Hematopoietic multipotent progenitor cell treated with erythropoietin and hydrocortisone succinate and interleukin-3 and kit ligand, for 15 days (in vitro differentiated cells): Measurements from ENCODE around the gene TACC3.

Experiments
- DNase-seq: peaks from one replicate; pipeline ENCODE4 v3.0.0-alpha.2; 2015; ENCODE audit warnings: low spot score

TACC3 gene

DNA sequence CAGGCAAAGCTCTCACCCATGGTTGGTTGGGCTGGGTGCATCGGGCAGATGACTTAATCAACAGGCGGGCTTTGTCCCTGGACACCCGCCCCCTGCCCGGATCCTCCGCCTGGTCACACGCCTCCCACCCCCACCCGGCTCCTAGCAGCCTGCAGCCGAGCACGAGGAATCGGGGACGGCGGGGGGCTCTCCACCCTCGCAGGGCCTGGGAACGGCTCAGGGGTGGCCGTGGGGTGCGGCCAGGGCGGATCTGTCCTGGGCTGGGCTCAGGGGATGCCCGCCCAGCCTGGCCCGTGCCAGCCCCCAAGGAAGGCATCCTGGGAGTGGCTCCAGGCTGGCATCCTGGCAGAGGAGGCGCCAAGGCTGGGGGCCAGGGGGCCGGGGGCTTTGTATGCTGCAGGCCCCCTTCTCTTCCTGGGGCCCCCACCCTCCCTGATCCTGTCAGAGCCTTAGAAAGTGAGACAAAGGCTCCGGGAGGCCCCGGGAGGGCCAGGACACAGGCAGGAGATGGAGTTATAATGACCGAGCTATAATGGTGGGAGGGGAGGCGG, 39.3 kb downstream of the TACC3 start:
- no peak for DNase-seq

DNA sequence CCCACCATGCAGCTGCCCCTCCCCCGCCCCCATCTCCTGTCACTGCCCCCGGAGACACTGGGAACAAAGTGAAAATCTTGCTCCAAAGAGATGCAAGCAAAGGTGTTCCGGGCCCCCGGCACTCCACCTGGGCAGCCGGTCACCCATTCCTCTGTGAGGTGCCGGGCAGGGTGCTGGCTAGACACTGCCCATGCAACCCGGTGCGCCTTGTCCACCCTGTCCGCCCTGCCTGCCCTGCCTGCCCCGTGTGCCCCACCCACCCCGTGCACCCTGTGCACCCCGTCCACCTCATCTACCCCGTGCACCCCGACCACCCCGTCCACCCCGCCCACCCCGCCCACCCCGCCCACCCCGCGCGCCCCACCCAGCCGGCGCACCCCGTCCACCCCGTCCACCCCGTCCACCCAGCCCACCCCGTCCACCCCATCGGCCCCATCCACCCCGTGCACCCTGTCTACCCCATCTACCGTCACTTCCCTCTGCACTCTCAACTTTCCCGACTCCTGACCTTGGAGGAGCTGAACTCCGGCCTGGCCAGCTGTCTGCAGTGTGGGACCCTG, 39.9 kb downstream of the TACC3 start:
- DNase-seq = no peak

DNA sequence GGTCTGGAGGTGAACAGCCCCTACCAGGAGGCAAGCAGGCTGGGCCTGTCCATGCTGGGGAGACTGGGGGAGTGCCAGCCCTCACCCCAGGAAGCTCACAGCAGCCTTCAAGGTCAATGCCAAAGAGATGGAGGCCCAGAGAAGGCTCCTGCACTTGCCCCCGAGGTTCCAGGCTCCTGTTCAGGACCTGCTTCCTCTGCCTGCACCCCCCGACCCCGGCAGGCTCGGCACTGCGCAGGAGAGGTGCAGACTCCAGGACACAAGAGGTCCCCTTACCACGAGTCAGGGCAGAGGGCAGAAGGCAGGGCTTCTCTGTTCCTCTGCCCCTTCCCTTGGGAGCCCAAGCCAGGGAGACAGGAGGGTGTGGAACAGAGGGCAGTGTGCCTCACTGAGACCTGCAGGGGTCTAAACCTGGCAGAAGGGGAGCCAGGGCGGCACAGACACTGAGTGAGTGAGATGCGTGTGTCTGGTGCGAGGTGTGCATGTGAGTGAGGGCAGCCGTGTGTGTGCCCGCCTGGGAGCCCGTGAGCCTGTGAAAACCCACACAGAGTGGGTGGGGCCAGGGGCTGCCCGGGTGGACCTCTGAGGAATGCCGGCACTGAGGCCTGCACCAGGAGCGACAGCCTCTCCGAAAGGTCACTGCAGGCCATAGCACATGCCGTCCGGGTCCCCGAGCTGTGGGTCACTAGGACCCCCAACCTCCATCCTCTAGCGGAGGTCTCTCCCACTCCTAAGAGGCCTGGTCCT, 41.1 kb downstream of the TACC3 start:
- no peak for DNase-seq

DNA sequence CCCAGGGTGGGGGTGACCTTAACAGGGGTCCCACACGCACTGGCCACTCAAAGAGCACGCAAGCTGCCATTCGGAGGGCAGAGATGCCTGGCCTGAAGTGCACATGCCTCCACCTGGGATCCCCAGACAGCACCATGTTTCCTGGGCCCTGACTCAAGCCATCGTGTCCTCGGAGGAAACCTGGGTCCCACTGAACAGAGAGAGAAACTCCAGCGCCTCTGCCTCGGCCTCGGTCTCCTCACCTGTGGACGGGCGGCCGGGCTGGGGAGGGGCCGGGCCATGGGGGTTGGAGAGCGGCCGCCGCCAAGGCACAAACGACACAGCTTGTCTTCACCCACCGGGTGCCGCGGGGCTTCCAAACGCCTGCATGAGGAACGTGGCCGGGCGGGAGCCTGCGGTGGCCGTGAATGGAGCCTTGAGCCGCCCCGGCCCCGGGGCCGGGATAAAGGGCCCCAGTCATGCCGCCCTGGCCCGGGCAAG, 41.8 kb downstream of the TACC3 start:
- no peak for DNase-seq

DNA sequence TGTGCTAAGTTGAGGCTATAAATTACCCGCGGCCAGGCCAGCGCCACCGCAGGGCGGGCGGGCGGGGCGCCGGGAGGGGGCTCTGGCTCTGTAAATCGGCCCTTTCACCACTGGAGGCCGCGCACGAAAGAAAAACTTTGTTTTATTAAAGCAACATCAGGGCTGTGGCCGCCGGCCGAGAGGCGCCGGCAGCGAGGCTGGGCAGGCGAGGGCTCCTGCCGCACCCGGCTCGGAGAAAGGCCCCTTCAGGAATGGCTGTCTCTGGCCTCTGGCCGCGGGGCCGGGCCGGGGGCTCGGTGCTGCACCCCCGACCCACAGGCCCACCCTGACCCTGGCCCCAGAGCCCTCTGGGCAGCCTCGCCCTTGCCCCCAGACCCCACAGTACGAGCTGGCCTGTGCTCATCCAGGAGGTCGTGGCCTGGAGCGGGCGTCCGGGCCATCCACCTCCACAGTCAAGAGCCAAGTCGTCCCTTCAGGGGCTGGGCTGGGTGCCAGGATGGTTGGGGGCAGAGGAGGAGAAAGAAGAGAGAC, 42.3 kb downstream of the TACC3 start:
- DNase-seq = no peak

DNA sequence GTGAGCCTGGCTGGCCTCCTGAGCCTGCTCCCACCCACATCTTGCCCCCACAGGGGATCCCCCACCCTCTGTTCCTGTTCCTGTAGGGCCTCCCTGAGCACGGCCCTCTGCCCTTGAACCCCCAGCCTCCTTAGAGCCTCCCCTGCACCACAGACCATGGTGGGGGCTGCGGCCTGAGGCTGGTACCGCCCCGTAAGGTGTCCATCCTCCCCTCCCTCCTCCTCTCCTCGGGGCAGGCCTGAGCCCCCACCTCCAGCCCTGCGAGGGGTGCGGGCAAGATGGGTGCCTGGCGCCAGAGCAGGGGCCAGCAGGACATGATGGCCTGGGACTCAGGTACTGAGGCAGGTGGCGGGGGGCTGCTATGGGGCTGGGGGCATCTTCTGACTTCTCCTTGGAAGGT, 43.3 kb downstream of the TACC3 start:
- no peak for DNase-seq

DNA sequence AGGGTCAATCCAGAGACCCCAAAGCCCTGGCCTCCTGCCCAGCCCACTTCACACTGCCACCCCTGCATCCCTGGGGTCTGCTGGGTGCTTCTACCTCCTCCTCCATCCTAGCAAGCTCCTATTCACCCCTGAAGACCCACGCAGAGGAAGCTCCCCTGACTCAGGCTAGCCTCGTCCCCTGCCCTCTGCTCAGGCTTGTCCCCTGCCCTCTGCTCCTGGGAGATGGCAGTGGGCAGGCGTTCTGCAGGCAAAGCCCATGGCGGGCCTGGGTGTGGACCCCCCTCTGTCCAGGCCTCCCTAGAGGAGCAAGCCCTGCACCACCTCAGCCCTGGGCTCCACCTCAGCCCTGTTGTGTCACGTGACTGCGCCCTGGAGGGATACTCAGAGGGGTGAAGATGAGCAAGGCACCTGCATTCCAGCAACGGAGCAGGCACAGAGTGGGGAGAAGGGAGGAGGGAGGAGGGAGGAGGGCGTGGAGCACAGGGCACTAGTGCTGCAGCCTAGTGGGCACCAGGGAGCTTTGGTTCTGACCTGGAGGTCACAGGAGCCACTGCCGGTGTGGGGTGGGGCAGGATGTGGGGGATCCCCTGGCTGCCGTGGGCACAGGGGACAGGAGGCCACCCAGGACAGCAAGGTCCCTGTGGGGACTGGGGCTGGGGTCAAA, 44.2 kb downstream of the TACC3 start:
- DNase-seq = no peak

DNA sequence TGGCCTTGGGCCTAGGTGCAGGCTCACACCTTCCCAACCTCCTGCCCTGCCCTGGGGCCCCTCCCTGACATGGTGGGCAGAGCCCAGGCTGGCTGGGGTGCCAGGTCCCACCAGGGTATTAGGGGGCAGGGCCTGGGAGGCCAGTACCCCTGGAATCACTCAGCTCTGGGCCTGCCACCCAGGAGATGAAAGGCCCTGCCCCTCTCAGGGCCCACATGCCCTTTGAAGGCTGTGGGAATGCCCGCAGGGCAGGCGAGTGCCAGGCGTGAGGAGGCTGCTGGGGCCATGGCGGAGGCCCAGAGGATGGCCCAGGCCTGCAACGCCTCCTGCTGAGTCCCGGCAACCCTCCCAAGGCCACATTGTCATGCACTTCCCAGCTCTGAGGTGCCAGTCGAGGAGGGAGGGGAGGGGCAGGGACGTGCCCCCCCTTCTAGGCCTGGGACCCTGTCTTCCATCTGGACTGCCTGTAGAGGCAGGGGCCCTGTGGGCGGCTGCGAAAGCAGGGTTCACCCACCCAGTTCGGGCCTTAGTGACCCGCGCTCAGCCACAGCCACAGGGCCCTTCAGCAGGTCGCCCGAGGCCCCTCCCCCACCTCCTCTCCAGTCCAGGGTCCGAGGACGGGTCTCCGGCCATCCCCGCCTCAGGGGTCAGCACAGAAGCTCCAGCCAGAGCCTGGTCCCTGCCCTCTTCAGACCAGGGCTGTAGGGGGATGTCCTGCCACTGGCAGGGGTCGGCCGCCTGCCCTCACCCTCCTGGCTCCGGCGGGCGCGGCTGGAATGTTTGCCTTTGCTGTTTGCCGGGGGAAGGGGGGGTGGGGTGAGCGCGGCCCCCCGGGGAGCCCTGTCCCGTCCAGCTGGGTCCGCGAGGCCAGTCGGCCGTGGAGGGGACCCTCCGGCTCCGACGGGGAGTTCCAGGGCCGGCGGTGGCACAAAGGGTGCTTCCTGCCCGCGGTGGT, 45.1 kb downstream of the TACC3 start:
- no peak for DNase-seq

DNA sequence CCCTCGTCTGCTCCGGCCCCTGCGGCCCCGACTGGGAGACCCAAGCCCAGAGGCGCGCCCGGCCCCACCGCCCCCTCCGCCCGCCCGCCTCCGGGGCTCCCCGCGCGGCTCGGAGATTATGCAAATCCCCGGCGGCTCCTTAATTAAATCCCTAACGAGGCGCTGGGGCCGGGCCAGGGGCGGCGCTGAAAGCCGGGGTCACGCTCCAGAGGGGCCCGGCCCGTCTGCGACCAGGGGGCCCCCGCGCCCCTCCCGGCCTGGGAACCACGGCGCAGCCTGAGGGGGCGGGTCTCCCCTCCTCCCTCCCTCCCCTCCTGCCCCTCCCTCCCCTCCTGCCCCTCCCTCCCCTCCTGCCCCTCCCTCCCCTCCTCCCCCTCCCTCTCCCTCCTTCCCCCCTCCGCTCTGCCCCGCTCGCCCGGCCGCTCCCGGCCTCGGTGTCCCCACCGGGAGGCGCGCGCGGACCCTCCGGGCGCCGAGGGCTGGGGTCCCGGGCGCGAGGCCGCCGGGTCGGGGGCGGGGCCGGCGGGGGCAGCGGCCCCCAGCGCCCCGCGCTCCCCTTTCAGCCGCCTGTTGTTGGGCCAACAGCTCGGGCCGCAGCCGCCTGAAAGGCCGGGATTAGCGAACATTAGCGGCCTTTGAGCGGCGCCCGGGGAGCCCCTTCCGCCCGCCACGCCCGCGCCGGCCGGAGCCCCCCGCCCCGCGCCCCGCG, 45.9 kb downstream of the TACC3 start:
- DNase-seq = no peak

DNA sequence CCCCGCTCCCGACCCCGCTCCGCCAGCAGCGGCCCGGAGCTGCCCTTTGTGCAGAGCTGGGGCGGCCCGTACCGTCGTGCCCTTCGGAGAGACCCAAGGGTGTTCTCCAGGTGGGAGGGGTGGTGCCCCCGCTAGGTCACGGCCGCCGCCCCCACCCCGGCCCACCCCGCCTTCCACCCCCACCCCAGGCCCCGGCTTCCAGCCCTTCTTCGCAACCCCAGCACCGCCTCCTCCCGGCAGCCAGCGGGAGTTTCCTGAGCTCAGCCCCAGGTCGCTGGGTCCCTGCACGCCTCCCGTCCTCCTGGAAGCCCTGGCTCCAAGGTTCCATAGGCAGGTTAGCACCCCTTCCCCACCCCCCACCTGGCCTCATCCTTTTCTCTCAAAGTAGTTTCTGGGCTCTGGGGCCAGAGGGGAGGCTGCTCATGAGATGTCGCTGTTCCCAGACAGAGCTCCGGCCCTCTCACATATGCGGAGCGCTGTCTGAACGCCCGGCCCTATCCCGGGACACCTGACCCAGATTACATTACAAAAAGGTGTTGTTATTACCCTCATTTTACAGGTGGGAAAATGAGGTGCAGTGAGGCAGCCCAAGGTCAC, 46.5 kb downstream of the TACC3 start:
- no peak for DNase-seq

DNA sequence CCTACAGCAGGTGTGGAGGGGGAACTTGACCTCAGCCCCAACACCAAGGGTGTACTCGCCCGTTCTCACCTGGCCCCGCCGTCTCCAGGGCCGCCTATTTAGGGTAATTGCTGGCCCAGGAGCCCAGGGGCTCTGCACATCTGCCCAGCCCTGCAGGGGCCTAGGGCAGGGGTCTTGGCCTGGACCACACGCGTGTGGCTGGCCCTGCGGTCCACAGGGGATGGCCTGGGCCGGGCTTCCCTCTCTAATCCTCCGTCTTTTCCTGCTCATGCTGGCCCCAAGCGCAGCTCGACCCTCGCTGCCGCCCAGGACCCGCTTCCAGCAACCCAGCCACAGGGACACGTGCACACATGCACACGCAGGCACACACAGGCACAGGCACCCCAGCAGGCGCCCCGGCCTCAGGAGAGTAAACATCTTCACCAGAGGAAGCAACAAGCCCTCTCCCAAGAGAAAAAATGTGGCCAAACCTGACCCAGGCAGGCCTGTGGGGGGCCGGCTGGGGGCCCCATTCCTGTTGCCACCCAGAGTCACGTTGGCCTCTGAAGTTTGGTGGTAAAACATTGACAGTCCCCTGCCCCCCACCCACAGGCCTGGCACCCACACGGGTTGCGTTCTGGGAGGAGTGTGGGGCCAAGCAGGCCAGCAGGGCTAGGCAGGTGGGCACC, 47.2 kb downstream of the TACC3 start:
- DNase-seq = no peak

DNA sequence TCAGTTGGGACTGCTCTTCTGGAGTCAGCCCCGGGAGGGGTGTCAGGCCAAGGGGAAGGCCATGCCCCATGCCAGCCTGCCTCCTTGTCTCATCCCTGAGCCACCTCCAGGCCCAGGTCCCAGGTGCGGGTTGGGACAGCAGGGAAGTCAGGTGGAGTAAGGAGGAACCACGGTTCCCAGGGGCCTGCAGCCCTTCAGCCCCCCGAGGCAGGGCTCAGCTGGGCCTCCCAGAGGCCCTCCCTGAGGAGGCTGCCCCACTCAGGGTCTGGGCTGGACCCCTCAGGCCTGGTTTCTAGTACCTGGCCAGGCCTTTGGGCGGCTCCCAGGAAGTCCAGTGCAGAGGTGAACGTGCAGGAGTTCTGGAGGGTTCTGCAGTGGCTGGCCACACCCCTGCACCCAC, 48.4 kb downstream of the TACC3 start:
- no peak for DNase-seq

DNA sequence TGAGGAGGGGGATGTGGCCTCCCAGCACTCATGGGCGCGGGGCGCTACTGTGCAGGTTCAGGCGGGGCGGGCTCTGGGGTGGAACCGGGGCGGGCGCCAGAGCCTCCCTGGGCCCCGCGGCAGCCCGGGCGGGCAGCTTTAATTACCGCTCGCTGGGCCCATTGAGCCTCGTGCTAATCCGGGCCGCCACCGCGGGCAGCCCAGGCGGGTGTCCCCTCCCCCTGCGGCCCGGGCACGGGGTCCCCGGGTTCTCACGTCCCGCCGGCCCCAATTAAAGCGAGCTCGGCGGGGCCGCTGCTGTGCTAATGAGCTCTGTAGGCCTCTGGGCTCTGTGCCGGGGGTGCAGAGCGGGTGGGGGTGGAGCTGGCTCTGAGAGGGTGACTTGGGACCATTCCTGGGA, 48.9 kb downstream of the TACC3 start:
- no peak for DNase-seq

DNA sequence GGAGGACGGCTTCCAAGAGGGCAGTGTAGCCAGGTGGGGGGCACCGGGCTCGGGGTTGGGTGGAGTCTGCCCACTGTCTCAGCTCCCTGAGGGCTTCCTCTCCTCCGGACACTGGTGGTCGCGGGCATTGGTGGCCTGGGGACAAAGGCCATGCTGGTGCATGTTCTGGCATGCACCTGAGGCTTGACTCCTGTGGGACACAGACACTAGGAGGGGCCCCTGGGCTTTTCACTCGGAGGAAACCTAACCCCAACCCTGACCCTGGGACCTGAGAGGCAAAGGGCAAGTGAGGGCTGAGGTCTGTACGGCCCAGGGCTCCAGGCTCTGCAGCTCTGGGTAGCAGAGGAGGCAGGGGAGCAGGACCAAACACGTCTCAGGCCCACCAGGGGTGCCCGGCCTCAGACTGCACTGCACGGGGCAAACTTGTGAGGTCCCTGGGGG, 49.5 kb downstream of the TACC3 start:
- no peak for DNase-seq

DNA sequence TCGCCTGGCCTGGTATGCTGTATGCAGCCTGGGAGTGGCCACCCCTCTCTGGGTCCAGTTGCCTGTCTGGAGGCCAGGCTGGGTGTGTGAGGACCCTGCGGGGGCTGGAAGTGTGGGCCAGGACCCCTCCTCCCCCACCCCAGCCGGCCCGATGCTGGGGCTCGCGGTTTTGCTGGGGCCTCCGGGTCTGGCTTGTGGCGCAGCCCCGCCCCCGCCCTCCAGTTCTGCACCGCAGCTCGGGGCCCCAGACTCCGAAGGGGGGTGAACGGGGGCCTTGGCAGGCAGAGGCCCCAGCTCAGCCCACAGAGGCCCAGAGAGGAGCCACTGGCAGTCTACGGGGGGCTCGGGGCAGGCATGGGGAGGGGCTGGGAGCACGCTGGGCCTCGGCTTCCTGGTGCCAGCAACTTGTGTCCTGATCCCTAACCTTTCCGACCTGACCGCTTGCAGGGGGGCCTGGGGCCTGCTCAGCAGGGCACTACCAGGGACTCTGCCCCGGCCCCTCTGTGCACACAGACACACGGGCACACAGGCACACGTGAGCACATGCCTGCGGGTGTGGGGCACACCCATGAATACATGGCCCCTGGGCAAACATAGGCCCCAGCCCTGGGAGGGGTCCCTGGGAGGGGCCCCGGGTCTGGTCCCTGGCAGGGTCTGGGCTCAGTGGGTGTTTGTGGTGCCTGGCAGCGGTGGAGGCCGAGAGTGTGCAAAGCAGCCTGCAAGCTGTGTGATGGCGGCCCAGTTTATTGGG, 50.4 kb downstream of the TACC3 start:
- no peak for DNase-seq

DNA sequence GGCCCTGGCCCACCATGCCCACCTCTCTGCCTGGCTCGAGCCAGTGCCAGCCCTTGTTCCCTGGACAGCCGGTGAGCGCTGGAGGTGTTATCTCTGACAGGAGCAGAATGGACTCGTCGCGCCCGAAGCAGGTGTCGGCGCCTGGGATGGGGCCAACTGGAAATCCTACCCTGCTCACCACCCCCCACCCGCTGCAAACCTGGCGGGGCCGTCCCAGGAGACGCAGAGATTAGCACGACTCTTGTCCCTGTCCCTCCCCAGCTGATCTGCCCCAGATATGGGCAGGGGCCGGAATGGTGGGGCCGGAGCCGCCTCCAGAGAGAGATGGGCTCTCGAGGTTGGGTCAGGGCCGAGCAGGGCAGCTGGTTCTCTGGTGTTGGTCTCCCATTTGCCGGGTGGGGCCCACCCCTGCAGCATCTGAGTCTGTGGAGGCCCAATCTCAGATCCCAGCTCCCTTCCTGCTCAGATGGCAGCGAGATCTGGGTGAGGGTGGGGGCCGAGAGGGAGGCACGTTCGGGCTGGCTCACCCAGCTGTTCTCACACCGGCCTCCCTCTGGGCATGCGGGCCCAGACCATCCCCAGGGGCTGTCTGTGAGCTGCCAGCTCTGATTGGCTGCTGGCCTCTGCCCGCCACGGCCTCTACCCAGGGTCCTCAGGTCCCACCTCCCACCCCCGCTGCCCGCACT, 51.7 kb downstream of the TACC3 start:
- no peak for DNase-seq

DNA sequence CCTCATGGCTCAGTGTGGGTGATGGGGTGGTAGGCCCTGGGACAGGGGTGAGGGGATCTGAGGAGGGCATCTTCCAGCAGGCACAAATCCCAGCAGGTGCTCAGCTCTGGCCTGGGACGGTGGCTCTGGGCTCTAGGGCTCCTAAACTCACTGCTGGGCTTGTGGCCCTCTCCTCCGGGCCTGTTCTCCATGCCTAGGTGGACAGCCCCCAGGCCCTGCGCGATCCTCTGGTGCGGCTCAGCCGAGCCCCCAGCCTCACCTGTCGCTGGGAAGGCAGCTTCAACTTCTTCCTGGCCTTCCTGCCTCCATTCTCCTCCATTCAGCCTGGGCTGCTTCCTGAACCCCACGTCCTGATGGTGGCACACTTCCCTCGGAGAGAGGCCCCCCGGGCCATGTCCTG, 52.4 kb downstream of the TACC3 start:
- no peak for DNase-seq

DNA sequence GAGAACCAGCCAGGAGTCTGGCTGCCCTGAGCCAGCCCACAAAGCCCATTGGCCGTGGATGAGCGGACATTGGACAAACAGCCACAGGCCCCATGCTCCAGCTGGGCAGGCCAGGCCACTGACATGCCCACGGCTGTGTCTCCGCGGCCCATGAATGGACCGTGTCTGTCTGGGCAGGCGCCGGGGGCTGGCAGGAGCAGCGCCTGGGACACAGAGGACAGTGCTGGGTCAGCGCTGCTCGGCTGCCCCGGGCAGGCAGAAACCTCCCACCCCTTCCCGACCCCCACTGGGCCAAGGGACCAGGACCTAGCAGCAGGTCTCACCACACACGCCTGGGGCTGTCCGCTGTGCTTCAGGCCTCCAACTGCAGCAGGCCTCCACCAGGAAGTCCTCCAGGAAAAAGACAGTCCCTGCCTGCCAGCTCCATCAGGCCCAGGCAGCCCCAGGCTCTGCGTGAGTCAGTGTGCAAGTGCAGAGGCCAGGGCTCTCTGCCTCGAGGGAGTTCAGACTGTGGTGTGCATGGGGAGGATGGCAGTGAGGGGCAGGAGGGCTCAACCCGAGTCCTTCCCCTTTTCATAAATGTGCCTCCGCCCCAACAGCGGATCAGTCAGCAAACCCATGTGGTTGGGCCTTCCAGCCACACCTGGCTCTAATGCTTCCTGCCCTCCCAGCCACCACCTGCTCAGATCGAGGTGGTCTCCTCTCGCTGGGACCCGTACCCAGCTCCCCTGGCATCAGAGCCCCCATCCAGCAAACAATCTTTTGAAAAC, 54.6 kb downstream of the TACC3 start:
- no peak for DNase-seq
